ENCODE measurements around the gene PLEKHA4.

DNA sequence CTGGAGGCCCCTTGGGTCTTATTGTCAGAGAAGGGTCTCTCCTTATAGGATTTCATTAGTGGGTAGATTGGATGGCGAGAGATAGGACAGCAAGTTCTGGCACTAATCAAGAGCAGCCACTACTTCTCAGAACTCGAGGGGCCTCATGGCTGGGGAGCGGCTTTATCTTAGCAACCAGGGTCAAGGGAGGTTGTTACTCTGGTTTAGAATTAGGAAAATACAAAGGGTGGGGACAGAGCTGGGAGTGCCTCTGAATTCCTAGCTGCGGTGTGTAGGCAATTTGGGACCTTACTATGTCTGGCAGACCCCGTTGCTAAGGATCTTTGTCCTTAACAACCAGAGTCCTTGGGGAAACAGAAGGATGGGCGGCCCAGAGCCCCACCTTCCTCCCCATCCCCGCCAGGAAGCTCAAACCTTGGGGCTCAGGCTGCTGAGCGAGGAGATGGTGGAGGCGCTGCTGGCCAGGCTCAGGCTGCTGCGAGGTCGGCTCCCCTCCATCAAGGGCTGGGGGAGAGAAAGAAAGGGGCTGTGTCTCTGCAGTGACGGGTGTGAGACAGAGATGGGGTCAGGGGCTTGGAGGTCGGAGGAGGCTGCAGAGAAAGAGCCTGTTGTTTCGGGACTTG is 1.2 kb downstream of the PLEKHA4 start:
- TF ChIP-seq, protein P1, sequence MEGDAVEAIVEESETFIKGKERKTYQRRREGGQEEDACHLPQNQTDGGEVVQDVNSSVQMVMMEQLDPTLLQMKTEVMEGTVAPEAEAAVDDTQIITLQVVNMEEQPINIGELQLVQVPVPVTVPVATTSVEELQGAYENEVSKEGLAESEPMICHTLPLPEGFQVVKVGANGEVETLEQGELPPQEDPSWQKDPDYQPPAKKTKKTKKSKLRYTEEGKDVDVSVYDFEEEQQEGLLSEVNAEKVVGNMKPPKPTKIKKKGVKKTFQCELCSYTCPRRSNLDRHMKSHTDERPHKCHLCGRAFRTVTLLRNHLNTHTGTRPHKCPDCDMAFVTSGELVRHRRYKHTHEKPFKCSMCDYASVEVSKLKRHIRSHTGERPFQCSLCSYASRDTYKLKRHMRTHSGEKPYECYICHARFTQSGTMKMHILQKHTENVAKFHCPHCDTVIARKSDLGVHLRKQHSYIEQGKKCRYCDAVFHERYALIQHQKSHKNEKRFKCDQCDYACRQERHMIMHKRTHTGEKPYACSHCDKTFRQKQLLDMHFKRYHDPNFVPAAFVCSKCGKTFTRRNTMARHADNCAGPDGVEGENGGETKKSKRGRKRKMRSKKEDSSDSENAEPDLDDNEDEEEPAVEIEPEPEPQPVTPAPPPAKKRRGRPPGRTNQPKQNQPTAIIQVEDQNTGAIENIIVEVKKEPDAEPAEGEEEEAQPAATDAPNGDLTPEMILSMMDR (IDR thresholded peaks at IDR 0.05): no peak
- TF ChIP-seq, protein P2, sequence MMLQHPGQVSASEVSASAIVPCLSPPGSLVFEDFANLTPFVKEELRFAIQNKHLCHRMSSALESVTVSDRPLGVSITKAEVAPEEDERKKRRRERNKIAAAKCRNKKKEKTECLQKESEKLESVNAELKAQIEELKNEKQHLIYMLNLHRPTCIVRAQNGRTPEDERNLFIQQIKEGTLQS (CRISPR knock-in tag; conservative IDR thresholded peaks at IDR 0.05): no peak
- TF ChIP-seq, protein P3, sequence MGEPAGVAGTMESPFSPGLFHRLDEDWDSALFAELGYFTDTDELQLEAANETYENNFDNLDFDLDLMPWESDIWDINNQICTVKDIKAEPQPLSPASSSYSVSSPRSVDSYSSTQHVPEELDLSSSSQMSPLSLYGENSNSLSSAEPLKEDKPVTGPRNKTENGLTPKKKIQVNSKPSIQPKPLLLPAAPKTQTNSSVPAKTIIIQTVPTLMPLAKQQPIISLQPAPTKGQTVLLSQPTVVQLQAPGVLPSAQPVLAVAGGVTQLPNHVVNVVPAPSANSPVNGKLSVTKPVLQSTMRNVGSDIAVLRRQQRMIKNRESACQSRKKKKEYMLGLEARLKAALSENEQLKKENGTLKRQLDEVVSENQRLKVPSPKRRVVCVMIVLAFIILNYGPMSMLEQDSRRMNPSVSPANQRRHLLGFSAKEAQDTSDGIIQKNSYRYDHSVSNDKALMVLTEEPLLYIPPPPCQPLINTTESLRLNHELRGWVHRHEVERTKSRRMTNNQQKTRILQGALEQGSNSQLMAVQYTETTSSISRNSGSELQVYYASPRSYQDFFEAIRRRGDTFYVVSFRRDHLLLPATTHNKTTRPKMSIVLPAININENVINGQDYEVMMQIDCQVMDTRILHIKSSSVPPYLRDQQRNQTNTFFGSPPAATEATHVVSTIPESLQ (CRISPR knock-in tag; IDR thresholded peaks at IDR 0.05): no peak
- TF ChIP-seq, protein P4, sequence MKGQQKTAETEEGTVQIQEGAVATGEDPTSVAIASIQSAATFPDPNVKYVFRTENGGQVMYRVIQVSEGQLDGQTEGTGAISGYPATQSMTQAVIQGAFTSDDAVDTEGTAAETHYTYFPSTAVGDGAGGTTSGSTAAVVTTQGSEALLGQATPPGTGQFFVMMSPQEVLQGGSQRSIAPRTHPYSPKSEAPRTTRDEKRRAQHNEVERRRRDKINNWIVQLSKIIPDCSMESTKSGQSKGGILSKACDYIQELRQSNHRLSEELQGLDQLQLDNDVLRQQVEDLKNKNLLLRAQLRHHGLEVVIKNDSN (CRISPR knock-in tag; IDR thresholded peaks at IDR 0.05): no peak
- no peak for TF ChIP-seq NR2C2 (CRISPR knock-in tag; IDR thresholded peaks at IDR 0.05)
- TF ChIP-seq, protein P5, sequence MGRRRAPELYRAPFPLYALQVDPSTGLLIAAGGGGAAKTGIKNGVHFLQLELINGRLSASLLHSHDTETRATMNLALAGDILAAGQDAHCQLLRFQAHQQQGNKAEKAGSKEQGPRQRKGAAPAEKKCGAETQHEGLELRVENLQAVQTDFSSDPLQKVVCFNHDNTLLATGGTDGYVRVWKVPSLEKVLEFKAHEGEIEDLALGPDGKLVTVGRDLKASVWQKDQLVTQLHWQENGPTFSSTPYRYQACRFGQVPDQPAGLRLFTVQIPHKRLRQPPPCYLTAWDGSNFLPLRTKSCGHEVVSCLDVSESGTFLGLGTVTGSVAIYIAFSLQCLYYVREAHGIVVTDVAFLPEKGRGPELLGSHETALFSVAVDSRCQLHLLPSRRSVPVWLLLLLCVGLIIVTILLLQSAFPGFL (CRISPR knock-in tag; IDR thresholded peaks at IDR 0.05; ENCODE audit: borderline replicate concordance): no peak
- no peak for TF ChIP-seq KAT7 (CRISPR knock-in tag; IDR thresholded peaks at IDR 0.05; ENCODE audit: borderline replicate concordance)
- no peak for TF ChIP-seq CREM (CRISPR knock-in tag; IDR thresholded peaks at IDR 0.05)
- TF ChIP-seq FOXP1 (CRISPR knock-in tag; IDR thresholded peaks at IDR 0.05; ENCODE audit: borderline replicate concordance): no peak
- TF ChIP-seq CBFB (CRISPR knock-in tag; IDR thresholded peaks at IDR 0.05; ENCODE audit: low read depth): no peak
- no peak for TF ChIP-seq PRRX2 (CRISPR knock-in tag; IDR thresholded peaks at IDR 0.05)

Measured in WTC11 (cell line).